IMR-90 (cell line): ENCODE results near the gene MTHFSD. TPM values are rescaled to one million over a fixed set of nuclear protein-coding genes. Genes with fewer than 3 reads are reported as not detected.

Source experiments
- ATAC-seq: fragments of 200-7000 bp; cut with Tn5 transposase; 2 replicates; pipeline ENCODE4 v1.9.1; 2020; ENCODE audit warnings: low read depth, mild to moderate bottlenecking, moderate library complexity
- BruUV-seq: library from RNA; stranded (reverse); fragments of 400-500 nt; replicated peaks from 2 replicates; lab custom pipeline; 2021; lab: Mats Ljungman, UMichigan
- CTCF ChIA-PET: fragments of 300-600 bp; formaldehyde crosslinking; extraction: SDS; loops from one replicate; lab custom pipeline; 2021; ENCODE audit warnings: antibody characterized with exemption; lab: Yijun Ruan, JAX
- POLR2A ChIA-PET: fragments of 300-600 bp; sonication (Branson Sonifier 250); formaldehyde crosslinking; loops from one replicate; lab custom pipeline; 2022; ENCODE audit warnings: antibody characterized with exemption; ENCODE audit not compliant: unreplicated experiment; lab: Charles Lee
- DNase-seq: peaks from one replicate; pipeline ENCODE4 v3.0.0; 2013
- H2AFZ ChIP-seq: replicated peaks from 2 replicates; pipeline ENCODE3; 2013; ENCODE audit warnings: low read length, mild to moderate bottlenecking; ENCODE audit not compliant: poor library complexity
- H2AK5ac ChIP-seq: 2 replicates; pipeline ENCODE4 v1.6.1; 2013; ENCODE audit warnings: low read depth, low read length, inconsistent platforms
- H2AK9ac ChIP-seq: replicated peaks from 2 replicates; pipeline ENCODE3; 2013; ENCODE audit warnings: mild to moderate bottlenecking, low read depth, low read length, moderate library complexity; ENCODE audit not compliant: poor library complexity
- H2BK120ac ChIP-seq: 2 replicates; pipeline ENCODE4 v1.6.1; 2013; ENCODE audit warnings: low read depth, low read length, inconsistent platforms
- H2BK15ac ChIP-seq: 3 replicates; pipeline ENCODE4 v1.6.1; 2013; ENCODE audit warnings: low read depth, low read length, inconsistent platforms
- H2BK20ac ChIP-seq: 2 replicates; pipeline ENCODE4 v1.6.1; 2013; ENCODE audit warnings: low read depth, mild to moderate bottlenecking, inconsistent platforms, low read length, moderate library complexity
- H2BK5ac ChIP-seq: 2 replicates; pipeline ENCODE4 v1.6.1; 2013; ENCODE audit warnings: mild to moderate bottlenecking, low read depth, low read length, inconsistent platforms; ENCODE audit not compliant: poor library complexity, severe bottlenecking
- H3K14ac ChIP-seq: replicated peaks from 2 replicates; pipeline ENCODE4 v1.6.1; 2013; ENCODE audit warnings: low read depth, low read length, inconsistent platforms
- H3K18ac ChIP-seq: 2 replicates; pipeline ENCODE4 v1.6.1; 2013; ENCODE audit warnings: low read depth, low read length, control low read depth
- H3K23ac ChIP-seq: 2 replicates; pipeline ENCODE4 v1.6.1; 2013; ENCODE audit warnings: low read depth, low read length, inconsistent platforms
- H3K27ac ChIP-seq: 2 replicates; pipeline ENCODE4 v1.5.1; 2013; ENCODE audit warnings: mild to moderate bottlenecking, control low read depth, low read length; ENCODE audit not compliant: insufficient read depth
- H3K27me3 ChIP-seq: 2 replicates; pipeline ENCODE4 v1.6.1; 2013; ENCODE audit warnings: low read length; ENCODE audit not compliant: control insufficient read depth, insufficient read depth
- H3K36me3 ChIP-seq: 2 replicates; pipeline ENCODE4 v1.6.1; 2013; ENCODE audit warnings: low read length, mixed read lengths; ENCODE audit not compliant: control insufficient read depth, insufficient read depth
- H3K4ac ChIP-seq: 2 replicates; pipeline ENCODE4 v1.6.1; 2013; ENCODE audit warnings: low read depth, low read length, inconsistent platforms
- H3K4me1 ChIP-seq: 2 replicates; pipeline ENCODE4 v1.6.1; 2013; ENCODE audit warnings: low read length, mixed read lengths; ENCODE audit not compliant: control insufficient read depth, insufficient read depth
- H3K4me2 ChIP-seq: 2 replicates; pipeline ENCODE4 v1.6.1; 2013; ENCODE audit warnings: low read depth, mild to moderate bottlenecking, control low read depth, low read length, moderate library complexity
- H3K4me3 ChIP-seq: 2 replicates; pipeline ENCODE4 v1.5.1; 2013; ENCODE audit warnings: low read depth, mild to moderate bottlenecking, control low read depth, low read length, moderate library complexity; ENCODE audit not compliant: insufficient read depth
- H3K56ac ChIP-seq: 2 replicates; pipeline ENCODE4 v1.6.1; 2013; ENCODE audit warnings: low read length, inconsistent platforms; ENCODE audit not compliant: insufficient read depth; ENCODE audit errors: extremely low read depth
- H3K79me1 ChIP-seq, 2 experiments: 2 replicates each; pipeline ENCODE4 v1.6.1; 2013; ENCODE audit warnings: low read length in 2 of 2, inconsistent platforms in 1 of 2, low read depth in 1 of 2
- H3K9ac ChIP-seq: 2 replicates; pipeline ENCODE4 v1.6.1; 2013; ENCODE audit warnings: low read depth, low read length, control low read depth
- H3K9me1 ChIP-seq: 2 replicates; pipeline ENCODE4 v1.6.1; 2013; ENCODE audit warnings: low read length, inconsistent platforms; ENCODE audit not compliant: insufficient read depth
- H3K9me3 ChIP-seq: 2 replicates; pipeline ENCODE4 v1.6.1; 2013; ENCODE audit warnings: low read length; ENCODE audit not compliant: control insufficient read depth, insufficient read depth
- H4K20me1 ChIP-seq: 2 replicates; pipeline ENCODE4 v1.6.1; 2013; ENCODE audit warnings: low read length, inconsistent platforms; ENCODE audit not compliant: insufficient read depth
- H4K5ac ChIP-seq: 2 replicates; pipeline ENCODE4 v1.6.1; 2013; ENCODE audit warnings: mild to moderate bottlenecking, low read depth, low read length, control low read depth
- H4K8ac ChIP-seq, 2 experiments: 2 replicates each; pipeline ENCODE4 v1.6.1; 2013; ENCODE audit warnings: low read depth in 2 of 2, low read length in 2 of 2, control low read depth in 1 of 2, inconsistent platforms in 1 of 2
- H4K91ac ChIP-seq: 2 replicates; pipeline ENCODE4 v1.6.1; 2013; ENCODE audit warnings: low read depth, low read length, inconsistent platforms; ENCODE audit not compliant: insufficient read depth
- BHLHE40 ChIP-seq: fragments of 150-350 bp; IDR thresholded peaks from 2 replicates; pipeline ENCODE4 v1.6.1; 2016; ENCODE audit warnings: mild to moderate bottlenecking, low read depth, low read length
- CEBPB ChIP-seq: IDR thresholded peaks from 2 replicates; pipeline ENCODE4 v1.6.1; 2012; ENCODE audit warnings: low read depth, low read length, improper control_type of control experiment
- CHD1 ChIP-seq: IDR thresholded peaks from 2 replicates; pipeline ENCODE4 v1.6.1; 2012; ENCODE audit warnings: low read depth, low read length, improper control_type of control experiment
- CTCF ChIP-seq: conservative IDR thresholded peaks from 2 replicates; pipeline ENCODE4 v1.5.1; 2012; ENCODE audit warnings: mild to moderate bottlenecking, low read depth, low read length, improper control_type of control experiment
- ELK1 ChIP-seq: fragments of 150-350 bp; IDR thresholded peaks from 2 replicates; pipeline ENCODE4 v1.6.1; 2016; ENCODE audit warnings: low read depth, mild to moderate bottlenecking, low read length, moderate library complexity, borderline replicate concordance
- FOS ChIP-seq: fragments of 150-350 bp; IDR thresholded peaks from 2 replicates; pipeline ENCODE4 v1.6.1; 2016; ENCODE audit warnings: low read depth, low read length
- MAFK ChIP-seq: IDR thresholded peaks from 2 replicates; pipeline ENCODE4 v1.6.1; 2012; ENCODE audit warnings: low read depth, low read length, improper control_type of control experiment
- MAZ ChIP-seq: IDR thresholded peaks from 2 replicates; pipeline ENCODE4 v1.6.1; 2012; ENCODE audit warnings: low read depth, mild to moderate bottlenecking, low read length, improper control_type of control experiment, moderate library complexity, borderline replicate concordance
- MXI1 ChIP-seq: IDR thresholded peaks from 2 replicates; pipeline ENCODE4 v1.6.1; 2012; ENCODE audit warnings: low read depth, mild to moderate bottlenecking, low read length, moderate library complexity, borderline replicate concordance
- NFE2L2 ChIP-seq: fragments of 150-350 bp; IDR thresholded peaks from 2 replicates; pipeline ENCODE4 v1.6.1; 2016; ENCODE audit warnings: low read depth, mild to moderate bottlenecking, low read length
- POLR2A ChIP-seq: IDR thresholded peaks from 2 replicates; pipeline ENCODE4 v1.6.1; 2012; ENCODE audit warnings: mild to moderate bottlenecking, low read depth, low read length
- RAD21 ChIP-seq: IDR thresholded peaks from 2 replicates; pipeline ENCODE4 v1.6.1; 2012; ENCODE audit warnings: low read length, improper control_type of control experiment
- RCOR1 ChIP-seq: IDR thresholded peaks from 2 replicates; pipeline ENCODE4 v1.6.1; 2012; ENCODE audit warnings: mild to moderate bottlenecking, low read length, improper control_type of control experiment; ENCODE audit not compliant: insufficient replicate concordance
- RFX5 ChIP-seq: IDR thresholded peaks from 2 replicates; pipeline ENCODE4 v1.8.0; 2012; ENCODE audit warnings: low read depth, mild to moderate bottlenecking, low read length, moderate library complexity
- SMC3 ChIP-seq: fragments of 150-350 bp; IDR thresholded peaks from 2 replicates; pipeline ENCODE4 v1.6.1; 2016; ENCODE audit warnings: low read depth, mild to moderate bottlenecking, antibody characterized with exemption, low read length, moderate library complexity
- USF2 ChIP-seq: fragments of 150-350 bp; IDR thresholded peaks from 2 replicates; pipeline ENCODE4 v1.6.1; 2017; ENCODE audit warnings: mild to moderate bottlenecking, antibody characterized with exemption, low read length, low read depth
- WGBS, 2 experiments: methylation state at CpG; one replicate each; pipeline versions ENCODE4 v1.1.5 to v1.1.7; 2013; ENCODE audit warnings: missing lambda C conversion rate in 2 of 2; ENCODE audit not compliant: insufficient read length in 1 of 2; ENCODE audit errors: extremely low coverage in 2 of 2; 5-methylcytosine and 5-hydroxymethylcytosine counted together
- dilution Hi-C: fragments of 300-500 bp; cut with HindIII; formaldehyde crosslinking; loops from one replicate; pipeline ENCODE4 v1.14.3; 2018; ENCODE audit warnings: low sequenced_read_pairs; ENCODE audit not compliant: unreplicated experiment
- in situ Hi-C: fragments of 300-500 bp; cut with MboI; formaldehyde crosslinking; loops from 3 replicates; pipeline ENCODE4 v1.14.3; 2019; ENCODE audit warnings: low sequenced_read_pairs, inconsistent platforms, mixed read lengths
- intact Hi-C: fragments of 100-400 bp; cut with micrococcal nuclease; formaldehyde crosslinking; loops from 2 replicates; pipeline ENCODE4 v1.10.0; 2022
- polyA plus RNA-seq, 3 experiments: library from polyadenylated mRNA; depleted of rRNA; stranded (reverse); fragments of >200 nt; gene quantifications; 2 replicates each; pipeline ENCODE4 v1.2.3, GENCODE V29; 2012; ENCODE audit warnings: low replicate concordance in 1 of 3
- total RNA-seq: library from RNA; depleted of rRNA; stranded (reverse); fragments of >200 nt; gene quantifications from 2 replicates; pipeline ENCODE4 v1.2.3, GENCODE V29; 2012

Gene MTHFSD
- total and polyA plus RNA-seq, 2 of the 4 experiments (the other 2 are of a cell fraction), result 8.2 to 16.8 TPM

- Histone ChIP-seq H3K14ac (peak overlapping the region; percentile 29; the same call in 1 of the 2 replicates), H4K5ac (peak overlapping the region; percentile 7), H3K9ac (peak overlapping the region; percentile 94), H3K4me3 (peak overlapping the region; percentile 41), H2BK5ac (peak overlapping the region; percentile 91), H3K23ac (peak overlapping the region; percentile 36; the same call in 1 of the 2 replicates), H3K56ac (peak overlapping the region; percentile 37; the same call in 1 of the 2 replicates), H3K79me1 (peaks cover 0 to 37% of the 10 kb centered on the region in 2 experiments; a peak in 2 of 4 replicates), H2BK20ac (no peak overlapping the region), H3K9me1 (peaks cover 17% of the 10 kb centered on the region), H3K27ac (peak overlapping the region; percentile 97), H3K4ac (peak overlapping the region; percentile 97; the same call in 1 of the 2 replicates), H4K8ac (peak overlapping the region; percentile 49 to 91; a peak in 3 of 4 replicates), H3K4me2 (peak overlapping the region; percentile 94), H3K4me1 (peaks cover 56% of the 10 kb centered on the region), H4K20me1 (peaks cover 96% of the 10 kb centered on the region), H2BK15ac (no peak overlapping the region), H3K27me3 (no peaks in the 10 kb centered on the region), H4K91ac (peak overlapping the region; percentile 53), H3K18ac (peak overlapping the region; percentile 74; the same call in 1 of the 2 replicates), H3K36me3 (peaks cover 70% of the 10 kb centered on the region), H2BK120ac (peak overlapping the region; percentile 92), H2AK5ac (no peak overlapping the region), H2AK9ac (no peak overlapping the region), H3K9me3 (no peaks in the 10 kb centered on the region), H2AFZ (no peak overlapping the region)
- TF ChIP-seq BHLHE40, result no peak
- no peak for TF ChIP-seq CEBPB
- TF ChIP-seq MAZ, result no peak
- no peak for TF ChIP-seq FOS
- TF ChIP-seq NFE2L2, result no peak
- TF ChIP-seq MXI1, result no peak
- no peak for TF ChIP-seq RFX5
- no peak for TF ChIP-seq ELK1
- TF ChIP-seq RCOR1, result no peak
- TF ChIP-seq SMC3, result no peak
- no peak for TF ChIP-seq CHD1
- no peak for TF ChIP-seq USF2
- no peak for TF ChIP-seq RAD21
- TF ChIP-seq CTCF, result no peak
- no peak for TF ChIP-seq POLR2A
- no peak for TF ChIP-seq MAFK
- WGBS, 2 experiments, result no CpG with 5 or more reads among the region's 4 CpGs
- CTCF ChIA-PET, result no interaction called here
- POLR2A ChIA-PET, result interaction anchor here (0.7 kb wide), 1 partner anchor 677 kb away, joined by 3 read pairs; no protein-coding TSS in a partner anchor
- ATAC-seq, result no peak
- dilution Hi-C loops (no loop called here), intact Hi-C loops (no loop called here), in situ Hi-C loops (no loop called here)
- DNase-seq, result no peak
- BruUV-seq, result no TSS peak
These were observed 55.6 kb downstream of the MTHFSD start for GRCh38 chr16:86499440-86499786.
